HG02852 (cell line): ENCODE measurements around the gene LAMP1.
"Not testable (repeated sequence)": the region's sequence is repeated elsewhere in the genome, so short reads cannot be mapped to it uniquely, and the experiment has no call there.

Experiments used
- ATAC-seq: cut with Tn5 transposase; IDR thresholded peaks from one replicate; pipeline ENCODE4 v1.9.1; 2021; ENCODE audit warnings: mild to moderate bottlenecking, moderate library complexity; ENCODE audit not compliant: unreplicated experiment

LAMP1 gene

GRCh38 chr13:113324398-113324797, 27.4 kb downstream of the LAMP1 start:
- ATAC-seq, result no peak

- ATAC-seq, result no peak
Measured at GRCh38 chr13:113325779-113326178, 28.7 kb downstream of the LAMP1 start.

GRCh38 chr13:113327391-113327765, 30.3 kb downstream of the LAMP1 start:
- ATAC-seq, result no peak

- no peak for ATAC-seq
Measured at GRCh38 chr13:113327766-113328471, 30.9 kb downstream of the LAMP1 start.

- ATAC-seq, result no peak
Measured at GRCh38 chr13:113328851-113329250, 31.8 kb downstream of the LAMP1 start.

- no peak for ATAC-seq
Measured at GRCh38 chr13:113329656-113330312, 32.7 kb downstream of the LAMP1 start.

GRCh38 chr13:113332615-113333014, 35.6 kb downstream of the LAMP1 start:
- no peak for ATAC-seq

GRCh38 chr13:113333076-113333475, 36.0 kb downstream of the LAMP1 start:
- no peak for ATAC-seq

GRCh38 chr13:113337556-113337955, 40.5 kb downstream of the LAMP1 start:
- no peak for ATAC-seq

GRCh38 chr13:113337976-113338375, 40.9 kb downstream of the LAMP1 start:
- ATAC-seq, result no peak

GRCh38 chr13:113338451-113338850, 41.4 kb downstream of the LAMP1 start:
- ATAC-seq, result no peak

GRCh38 chr13:113342820-113343691, 46.0 kb downstream of the LAMP1 start:
- ATAC-seq, result no peak

- no peak for ATAC-seq
Measured at GRCh38 chr13:113343692-113343968, 46.6 kb downstream of the LAMP1 start.

- no peak for ATAC-seq
Measured at GRCh38 chr13:113345486-113345885, 48.4 kb downstream of the LAMP1 start.

GRCh38 chr13:113347736-113348225, 50.7 kb downstream of the LAMP1 start:
- not testable (repeated sequence) for ATAC-seq

GRCh38 chr13:113348591-113348990, 51.6 kb downstream of the LAMP1 start:
- no peak for ATAC-seq

GRCh38 chr13:113349050-113349449, 52.0 kb downstream of the LAMP1 start:
- ATAC-seq, result no peak

GRCh38 chr13:113349491-113349890, 52.5 kb downstream of the LAMP1 start:
- no peak for ATAC-seq

- no peak for ATAC-seq
Measured at GRCh38 chr13:113350065-113350937, 53.3 kb downstream of the LAMP1 start.

GRCh38 chr13:113350938-113351335, 53.9 kb downstream of the LAMP1 start:
- ATAC-seq, result no peak

- ATAC-seq, result no peak
Measured at GRCh38 chr13:113351514-113352026, 54.5 kb downstream of the LAMP1 start.
